K562 (cell line): ENCODE data around the gene TMX1. TPM values are rescaled to one million over a fixed set of nuclear protein-coding genes. Genes with fewer than 3 reads are reported as not detected.

Experiments used
- ATAC-seq: fragments of 200-7000 bp; cut with Tn5 transposase; 3 replicates; pipeline ENCODE4 v1.9.1; 2020; ENCODE audit warnings: moderate library complexity
- BruUV-seq: library from RNA; stranded (reverse); fragments of 400-500 nt; replicated peaks from 2 replicates; lab custom pipeline; 2021; lab: Mats Ljungman, UMichigan
- CTCF ChIA-PET: fragments of 300-600 bp; formaldehyde crosslinking; extraction: SDS; loops from one replicate; lab custom pipeline; 2021; ENCODE audit warnings: low intra/inter-chr PET ratio; lab: Yijun Ruan, JAX
- POLR2A ChIA-PET: fragments of 300-600, 350-650 bp; sonication (Branson Sonifier 250); formaldehyde crosslinking; extraction: SDS; loops from one replicate; lab custom pipeline; 2021; ENCODE audit warnings: antibody characterized with exemption, inconsistent platforms; lab: Yijun Ruan, JAX
- DNase-seq, 4 experiments: peaks; one replicate each; pipeline versions ENCODE4 v3.0.0 to v3.0.0-alpha.2; 2011 to 2018; ENCODE audit warnings: low spot score in 3 of 4, mixed read lengths in 3 of 4; ENCODE audit errors: extremely low read depth in 1 of 4
- FAIRE-seq: peaks from 2 replicates; lab custom pipeline; 2011; peaks lifted over from hg19 to GRCh38; lab: Jason Lieb, UNC
- H2AFZ ChIP-seq: 2 replicates; pipeline ENCODE4 v1.6.0; 2011; ENCODE audit warnings: low read depth, low read length, control low read depth, inconsistent platforms
- H3K27ac ChIP-seq: fragments of 200-600 bp; 3 replicates; pipeline ENCODE4 v1.8.0; 2011; ENCODE audit warnings: low read depth, mild to moderate bottlenecking, control low read depth, inconsistent platforms, low read length, moderate library complexity, mixed read lengths; ENCODE audit errors: extremely low read depth
- H3K27me3 ChIP-seq, 2 experiments: fragments of 300-600 bp in 1 of 2; 2 replicates in 1 of 2; 3 replicates in 1 of 2; pipeline versions ENCODE4 v1.6.0 to v1.8.0; 2011; ENCODE audit warnings: inconsistent platforms in 2 of 2, low read length in 2 of 2, mild to moderate bottlenecking in 1 of 2, mixed read lengths in 1 of 2, moderate library complexity in 1 of 2; ENCODE audit not compliant: control insufficient read depth in 2 of 2, insufficient read depth in 2 of 2
- H3K36me3 ChIP-seq: fragments of 300-600 bp; 3 replicates; pipeline ENCODE4 v1.8.0; 2011; ENCODE audit warnings: mild to moderate bottlenecking, low read length, inconsistent platforms; ENCODE audit not compliant: control insufficient read depth, insufficient read depth
- H3K4me1 ChIP-seq, 2 experiments: fragments of 200-600 bp in 1 of 2; replicated peaks in 1 of 2; 2 replicates in 1 of 2; 3 replicates in 1 of 2; pipeline versions ENCODE4 v1.5.1 to v1.8.0; 2011; ENCODE audit warnings: inconsistent platforms in 2 of 2, low read length in 2 of 2, mild to moderate bottlenecking in 1 of 2, mixed read lengths in 1 of 2, moderate library complexity in 1 of 2; ENCODE audit not compliant: control insufficient read depth in 2 of 2, insufficient read depth in 2 of 2
- H3K4me2 ChIP-seq: 2 replicates; pipeline ENCODE4 v1.6.1; 2011; ENCODE audit warnings: low read length, control low read depth, inconsistent platforms, mixed read lengths; ENCODE audit not compliant: insufficient read depth
- H3K4me3 ChIP-seq: fragments of 200-600 bp; sonication (generic), shearing (Covaris generic); 2 replicates; pipeline ENCODE4 v1.5.1; 2016; ENCODE audit warnings: control low read depth, inconsistent platforms
- H3K79me2 ChIP-seq: fragments of 200-600 bp; 3 replicates; pipeline ENCODE4 v1.8.0; 2011; ENCODE audit warnings: low read length, inconsistent platforms; ENCODE audit not compliant: control insufficient read depth, insufficient read depth
- H3K9ac ChIP-seq, 2 experiments: 2 replicates each; pipeline versions ENCODE4 v1.6.0 to v1.6.1; 2011; ENCODE audit warnings: low read depth in 2 of 2, low read length in 2 of 2, control low read depth in 1 of 2, inconsistent platforms in 1 of 2, mild to moderate bottlenecking in 1 of 2, mixed read lengths in 1 of 2; ENCODE audit not compliant: insufficient read depth in 1 of 2
- H3K9me1 ChIP-seq: one replicate; pipeline ENCODE4 v1.6.0; 2011; ENCODE audit warnings: inconsistent platforms, mild to moderate bottlenecking, low read length, moderate library complexity; ENCODE audit not compliant: control insufficient read depth, insufficient read depth
- H3K9me3 ChIP-seq: replicated peaks from 2 replicates; pipeline ENCODE4 v1.5.1; 2011; ENCODE audit warnings: low read depth, low read length, inconsistent platforms; ENCODE audit not compliant: control insufficient read depth, insufficient read depth
- H4K20me1 ChIP-seq: replicated peaks from 2 replicates; pipeline ENCODE4 v1.6.1; 2011; ENCODE audit warnings: low read length, inconsistent platforms, mixed read lengths; ENCODE audit not compliant: control insufficient read depth, insufficient read depth
- ARHGAP35 ChIP-seq: fragments of 450-650 bp; IDR thresholded peaks from 2 replicates; pipeline ENCODE4 v1.6.1; 2018; ENCODE audit not compliant: partially characterized antibody
- CHD1 ChIP-seq: fragments of 200-600 bp; sonication (generic); IDR thresholded peaks from one replicate; pipeline ENCODE4 v1.6.1; 2012; ENCODE audit warnings: mild to moderate bottlenecking, moderate library complexity, low read length, inconsistent platforms
- HMGN3 ChIP-seq: IDR thresholded peaks from 2 replicates; pipeline ENCODE4 v1.6.1; 2011; ENCODE audit warnings: borderline replicate concordance, low read depth, mild to moderate bottlenecking, mixed read lengths, low read length; ENCODE audit not compliant: insufficient read length; ENCODE audit errors: extremely low read depth
- KAT2B ChIP-seq: IDR thresholded peaks from one replicate; pipeline ENCODE4 v1.6.1; 2012; ENCODE audit warnings: low read depth, mild to moderate bottlenecking, control low read depth, inconsistent platforms, low read length, moderate library complexity
- MAFF ChIP-seq: IDR thresholded peaks from 2 replicates; pipeline ENCODE4 v1.6.1; 2012; ENCODE audit warnings: low read length, improper control_type of control experiment
- MAFK ChIP-seq: IDR thresholded peaks from 2 replicates; pipeline ENCODE4 v1.6.1; 2011; ENCODE audit warnings: low read length, improper control_type of control experiment
- MEF2D ChIP-seq: conservative IDR thresholded peaks from 2 replicates; pipeline ENCODE4 v1.6.1; 2016; ENCODE audit warnings: low read depth, missing genetic modification characterization, missing compliant biosample characterization
- MXI1 ChIP-seq: IDR thresholded peaks from 2 replicates; pipeline ENCODE4 v1.6.1; 2011; ENCODE audit warnings: low read depth, mild to moderate bottlenecking, improper control_type of control experiment, low read length
- MYBL2 ChIP-seq, 2 experiments: fragments of 450-650 bp in 1 of 2; sonication (generic) in 1 of 2; formaldehyde crosslinking in 1 of 2; IDR thresholded peaks; 2 replicates each; pipeline versions ENCODE4 v1.6.1 to v1.8.1; 2017 to 2022; ENCODE audit warnings: borderline replicate concordance in 1 of 2, inconsistent platforms in 1 of 2, low read depth in 1 of 2, mild to moderate bottlenecking in 1 of 2, missing genetic modification reagents in 1 of 2, moderate library complexity in 1 of 2
- NCOA1 ChIP-seq: fragments of 450-650 bp; IDR thresholded peaks from 2 replicates; pipeline ENCODE4 v1.6.1; 2016; ENCODE audit warnings: low read depth
- ZC3H4 ChIP-seq: sonication (generic); formaldehyde crosslinking; IDR thresholded peaks from 2 replicates; pipeline ENCODE4 v1.9.0; 2021; ENCODE audit warnings: missing genetic modification reagents, borderline replicate concordance
- ZC3H8 ChIP-seq: fragments of 450-650 bp; IDR thresholded peaks from 2 replicates; pipeline ENCODE4 v1.6.1; 2017
- ZNF143 ChIP-seq: sonication (generic); formaldehyde crosslinking; IDR thresholded peaks from 2 replicates; pipeline ENCODE4 v1.9.0; 2022; ENCODE audit warnings: mild to moderate bottlenecking, missing genetic modification reagents
- ZNF174 ChIP-seq: fragments of 250-450 bp; sonication (Bioruptor Pico); IDR thresholded peaks from 2 replicates; pipeline ENCODE4 v1.4.0; 2020; ENCODE audit warnings: mild to moderate bottlenecking
- ZNF175 ChIP-seq: fragments of 200-800 bp; sonication (Bioruptor generic); IDR thresholded peaks from 2 replicates; pipeline ENCODE4 v1.6.1; 2016; ENCODE audit warnings: low read depth, mild to moderate bottlenecking, missing genetic modification characterization, missing compliant biosample characterization
- ZNF707 ChIP-seq: fragments of 250-450 bp; sonication (Bioruptor Pico); conservative IDR thresholded peaks from 2 replicates; pipeline ENCODE4 v1.8.0; 2022; ENCODE audit warnings: inconsistent platforms, mild to moderate bottlenecking, moderate library complexity
- WGBS: fragments of 100-300 bp; shearing (Covaris generic); methylation state at CpG from one replicate; pipeline ENCODE4 v1.1.6; 2016; ENCODE audit warnings: low coverage, mixed read lengths; ENCODE audit not compliant: insufficient coverage; ENCODE audit errors: missing lambda C conversion rate; 5-methylcytosine and 5-hydroxymethylcytosine counted together
- in situ Hi-C: fragments of 300-500 bp; cut with MboI; formaldehyde crosslinking; loops from 4 replicates; pipeline ENCODE4 v1.15.0; 2018; ENCODE audit warnings: inconsistent platforms, mixed read lengths
- intact Hi-C: fragments of 100-400 bp; cut with micrococcal nuclease; formaldehyde crosslinking; loops from 2 replicates; pipeline ENCODE4 v1.14.2; 2022
- polyA plus RNA-seq, 8 experiments: library from polyadenylated mRNA; depleted of rRNA in 4 of 8; stranded (reverse) in 5 of 8; unstranded in 3 of 8; fragments of >200 nt; fragmentation: Nextera tagmentation in 2 of 8; fragmentation: Illumina TruSeq in 1 of 8; extraction: Ambion mirVana in 2 of 8; extraction: Trizol in 1 of 8; gene quantifications; 2 replicates each; pipeline versions ENCODE4 v1.2.1 to v1.2.3, GENCODE V29; 2011 to 2014; ENCODE audit warnings: inconsistent platforms in 1 of 8, missing spikeins in 1 of 8
- total RNA-seq, 7 experiments: library from RNA; depleted of rRNA in 6 of 7; stranded (reverse); fragments of >200 nt in 6 of 7; fragmentation: Illumina TruSeq in 2 of 7; extraction: Trizol in 2 of 7; gene quantifications; 2 replicates each; pipeline versions ENCODE4 v1.2.1 to v1.2.3, GENCODE V29; 2011 to 2021; ENCODE audit warnings: low replicate concordance in 1 of 7
- TF ChIP-seq, protein P1 (sequence below): fragments of 200-800 bp; sonication (Bioruptor generic); IDR thresholded peaks from 2 replicates; pipeline ENCODE4 v1.6.1; 2017; ENCODE audit warnings: missing genetic modification characterization, missing compliant biosample characterization
- TF ChIP-seq, protein P2 (sequence below): fragments of 450-650 bp; IDR thresholded peaks from 2 replicates; pipeline ENCODE4 v1.6.1; 2016; ENCODE audit warnings: mild to moderate bottlenecking
- TF ChIP-seq, protein P3 (sequence below): fragments of 250-450 bp; sonication (Bioruptor Pico); IDR thresholded peaks from 2 replicates; pipeline ENCODE4 v1.9.0; 2021; ENCODE audit warnings: mild to moderate bottlenecking

The TMX1 gene
- total and polyA plus RNA-seq, 9 of the 15 experiments (the other 6 are each of a cell fraction or from before 2014, with no cell fraction given) = 19.5 to 101 (median 34.7) TPM

DNA sequence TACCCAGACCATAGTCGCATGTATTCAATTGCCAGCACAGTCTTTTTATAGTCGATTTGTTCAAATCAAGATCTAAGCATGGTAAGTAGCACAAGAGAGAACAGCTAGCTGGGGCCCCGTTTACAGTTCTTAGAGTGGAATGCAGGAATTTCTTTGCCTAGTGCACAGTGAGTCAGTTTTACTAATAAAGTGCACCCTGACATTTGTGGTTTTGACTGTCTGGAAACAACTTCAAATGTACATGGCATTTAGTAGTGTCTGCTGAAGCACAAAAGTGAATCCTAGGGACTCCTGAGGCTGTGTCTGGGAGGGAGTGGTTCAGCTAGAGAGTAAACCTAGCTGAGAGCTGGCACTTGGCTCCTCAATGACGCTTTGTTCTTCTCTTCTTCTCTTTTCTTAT lies 64.9 kb downstream of the TMX1 start:
- ChIA-PET POLR2A (no interaction called here), CTCF (no interaction called here)
- H3K4me1 ChIP-seq = no peaks in the 10 kb centered on the region
- no peak for DNase-seq
- H3K9ac ChIP-seq = no peak overlapping the region
- no peaks in the 10 kb centered on the region for H3K27me3 ChIP-seq
- in situ Hi-C loops = no loop called here
- intact Hi-C loops = no loop called here
- H2AFZ ChIP-seq = no peak overlapping the region
- H3K9me1 ChIP-seq = no peaks in the 10 kb centered on the region
- WGBS = 0% methylated on average over 3 of the region's 4 CpGs
- FAIRE-seq = no peak
- H3K36me3 ChIP-seq = no peaks in the 10 kb centered on the region
- no peak overlapping the region for H3K27ac ChIP-seq
- BruUV-seq = no TSS peak
- no peaks in the 10 kb centered on the region for H3K79me2 ChIP-seq
- no peaks in the 10 kb centered on the region for H3K9me3 ChIP-seq
- no peak overlapping the region for H3K4me3 ChIP-seq
- H3K4me2 ChIP-seq = no peak overlapping the region
- H4K20me1 ChIP-seq = no peaks in the 10 kb centered on the region
- no peak for ATAC-seq
- TF ChIP-seq, protein P1, sequence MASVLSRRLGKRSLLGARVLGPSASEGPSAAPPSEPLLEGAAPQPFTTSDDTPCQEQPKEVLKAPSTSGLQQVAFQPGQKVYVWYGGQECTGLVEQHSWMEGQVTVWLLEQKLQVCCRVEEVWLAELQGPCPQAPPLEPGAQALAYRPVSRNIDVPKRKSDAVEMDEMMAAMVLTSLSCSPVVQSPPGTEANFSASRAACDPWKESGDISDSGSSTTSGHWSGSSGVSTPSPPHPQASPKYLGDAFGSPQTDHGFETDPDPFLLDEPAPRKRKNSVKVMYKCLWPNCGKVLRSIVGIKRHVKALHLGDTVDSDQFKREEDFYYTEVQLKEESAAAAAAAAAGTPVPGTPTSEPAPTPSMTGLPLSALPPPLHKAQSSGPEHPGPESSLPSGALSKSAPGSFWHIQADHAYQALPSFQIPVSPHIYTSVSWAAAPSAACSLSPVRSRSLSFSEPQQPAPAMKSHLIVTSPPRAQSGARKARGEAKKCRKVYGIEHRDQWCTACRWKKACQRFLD (CRISPR knock-in tag) = no peak
- TF ChIP-seq, protein P2, sequence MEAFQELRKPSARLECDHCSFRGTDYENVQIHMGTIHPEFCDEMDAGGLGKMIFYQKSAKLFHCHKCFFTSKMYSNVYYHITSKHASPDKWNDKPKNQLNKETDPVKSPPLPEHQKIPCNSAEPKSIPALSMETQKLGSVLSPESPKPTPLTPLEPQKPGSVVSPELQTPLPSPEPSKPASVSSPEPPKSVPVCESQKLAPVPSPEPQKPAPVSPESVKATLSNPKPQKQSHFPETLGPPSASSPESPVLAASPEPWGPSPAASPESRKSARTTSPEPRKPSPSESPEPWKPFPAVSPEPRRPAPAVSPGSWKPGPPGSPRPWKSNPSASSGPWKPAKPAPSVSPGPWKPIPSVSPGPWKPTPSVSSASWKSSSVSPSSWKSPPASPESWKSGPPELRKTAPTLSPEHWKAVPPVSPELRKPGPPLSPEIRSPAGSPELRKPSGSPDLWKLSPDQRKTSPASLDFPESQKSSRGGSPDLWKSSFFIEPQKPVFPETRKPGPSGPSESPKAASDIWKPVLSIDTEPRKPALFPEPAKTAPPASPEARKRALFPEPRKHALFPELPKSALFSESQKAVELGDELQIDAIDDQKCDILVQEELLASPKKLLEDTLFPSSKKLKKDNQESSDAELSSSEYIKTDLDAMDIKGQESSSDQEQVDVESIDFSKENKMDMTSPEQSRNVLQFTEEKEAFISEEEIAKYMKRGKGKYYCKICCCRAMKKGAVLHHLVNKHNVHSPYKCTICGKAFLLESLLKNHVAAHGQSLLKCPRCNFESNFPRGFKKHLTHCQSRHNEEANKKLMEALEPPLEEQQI = no peak
- TF ChIP-seq MAFK (no peak), HMGN3 (no peak), KAT2B (no peak), MXI1 (no peak), ZNF174 (no peak), MAFF (no peak), ZC3H8 (no peak), CHD1 (no peak), ZC3H4 (CRISPR knock-in tag) (no peak), MEF2D (no peak), ARHGAP35 (no peak), MYBL2 (IDR thresholded peaks at IDR 0.05; ENCODE audit: low read depth) (no peak), MYBL2 (CRISPR knock-in tag; IDR thresholded peaks at IDR 0.05; ENCODE audit: borderline replicate concordance) (no peak), ZNF143 (CRISPR knock-in tag) (no peak), NCOA1 (no peak), ZNF707 (CRISPR knock-in tag) (no peak), ZNF175 (CRISPR knock-in tag) (no peak)
- TF ChIP-seq, protein P3, sequence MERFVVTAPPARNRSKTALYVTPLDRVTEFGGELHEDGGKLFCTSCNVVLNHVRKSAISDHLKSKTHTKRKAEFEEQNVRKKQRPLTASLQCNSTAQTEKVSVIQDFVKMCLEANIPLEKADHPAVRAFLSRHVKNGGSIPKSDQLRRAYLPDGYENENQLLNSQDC (CRISPR knock-in tag) = no peak
